NOMO-1 treated with DMSO at 0.1 percent for 48 hours (cell line): Measurements from ENCODE around the gene TTLL6.
A peak's percentile ranks its signal among the peaks of the same experiment; 100 is the strongest.
"Not testable (repeated sequence)": the region's sequence is repeated elsewhere in the genome, so short reads cannot be mapped to it uniquely, and the experiment has no call there.

Experiments
- DNase-seq: peaks from one replicate; lab custom pipeline; 2025; ENCODE audit not compliant: unreplicated experiment; lab: John Stamatoyannopoulos, UW

Gene TTLL6

GRCh38 chr17:48816774-48817590 lies at the start of gene TTLL6:
TSS of gene TTLL6 (minus strand) at chr17:48817229. CDS start at chr17:48817072, 157 bp downstream.
- peak; percentile 90 for DNase-seq

- no peak for DNase-seq
These were observed 43.4 kb upstream of the TTLL6 start for GRCh38 chr17:48860456-48860855.

DNA sequence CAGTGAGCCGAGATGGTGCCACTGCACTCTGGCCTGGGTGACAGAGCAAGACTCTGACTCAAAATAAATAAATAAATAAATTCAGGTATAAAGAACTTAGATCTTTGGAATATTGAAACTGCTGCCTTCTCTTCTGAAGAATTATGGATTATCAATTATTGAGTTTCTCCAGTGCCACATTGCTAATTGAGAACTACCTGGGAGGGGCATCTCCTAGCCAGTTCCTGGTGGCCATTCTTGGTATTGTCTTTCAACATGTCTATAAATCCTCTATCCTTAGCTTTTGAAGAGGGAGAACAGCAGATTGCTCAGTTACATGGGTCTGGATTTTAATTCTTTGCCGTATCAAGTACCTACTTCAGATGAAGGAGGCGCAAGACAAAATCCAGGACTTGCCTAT lies 43.0 kb upstream of the TTLL6 start:
- no peak for DNase-seq

DNA sequence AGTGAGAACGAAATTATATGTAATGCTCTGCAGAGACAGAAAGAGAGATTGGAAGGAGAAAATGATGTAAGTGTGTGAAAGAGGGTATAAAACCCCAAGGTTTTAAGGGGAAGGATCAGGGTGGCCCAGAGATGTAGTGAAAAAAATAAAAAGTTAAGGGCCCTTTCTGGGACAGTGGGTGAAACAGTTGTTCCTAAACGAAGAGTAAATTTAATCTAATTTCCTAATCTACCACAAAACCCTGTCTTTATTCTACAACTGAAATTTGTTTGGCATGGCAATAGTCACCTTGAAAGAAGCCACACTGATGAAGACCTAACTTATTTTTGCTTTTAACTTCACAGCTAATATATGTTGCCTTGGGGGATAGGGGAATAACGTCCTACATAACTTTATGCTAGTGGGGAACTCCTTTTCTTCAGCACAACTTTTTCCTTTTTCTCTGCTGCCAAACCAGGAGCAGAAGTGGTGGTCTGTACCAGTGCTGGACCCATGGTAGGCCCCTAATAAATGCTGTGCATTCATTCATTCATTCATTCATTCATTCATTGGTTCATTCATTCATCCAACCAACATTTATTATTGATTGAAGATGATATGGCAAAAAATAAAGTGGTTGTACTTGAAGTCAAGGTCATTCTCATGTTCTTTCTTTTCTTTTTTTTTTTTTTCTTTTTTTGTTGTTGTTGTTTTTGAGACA lies 39.2 kb upstream of the TTLL6 start:
- DNase-seq = no peak

- DNase-seq = no peak
These were observed 37.9 kb upstream of the TTLL6 start for GRCh38 chr17:48854774-48855476.

GRCh38 chr17:48850792-48851323 lies 33.8 kb upstream of the TTLL6 start:
- DNase-seq = peak; percentile 16

- no peak for DNase-seq
These were observed 26.3 kb upstream of the TTLL6 start for GRCh38 chr17:48843187-48843900.

DNA sequence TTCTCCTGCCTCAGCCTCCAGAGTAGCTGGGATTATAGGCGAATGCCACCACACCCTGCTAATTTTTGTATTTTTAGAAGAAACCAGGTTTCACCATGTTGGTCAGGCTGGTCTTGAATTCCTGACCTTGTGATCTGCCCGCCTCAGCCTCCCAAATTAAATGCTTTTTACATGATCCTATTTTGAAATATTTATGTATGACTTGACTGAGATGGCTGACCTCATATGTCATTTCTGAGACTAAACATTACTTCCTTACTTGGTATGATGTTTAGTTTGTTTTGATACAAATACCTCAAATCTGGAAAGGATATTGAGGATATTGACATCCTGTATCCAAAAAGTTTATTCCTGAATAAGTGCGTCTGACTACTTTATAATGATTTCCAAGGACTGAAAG lies 25.7 kb upstream of the TTLL6 start:
- no peak for DNase-seq

- DNase-seq = peak; percentile 95
These were observed 24.4 kb upstream of the TTLL6 start for GRCh38 chr17:48841395-48841831.

GRCh38 chr17:48840441-48840840 lies 23.4 kb upstream of the TTLL6 start:
- no peak for DNase-seq

GRCh38 chr17:48837458-48837857 lies 20.4 kb upstream of the TTLL6 start:
- DNase-seq = peak; percentile 85

- DNase-seq = no peak
These were observed 18.9 kb upstream of the TTLL6 start for GRCh38 chr17:48835971-48836370.

DNA sequence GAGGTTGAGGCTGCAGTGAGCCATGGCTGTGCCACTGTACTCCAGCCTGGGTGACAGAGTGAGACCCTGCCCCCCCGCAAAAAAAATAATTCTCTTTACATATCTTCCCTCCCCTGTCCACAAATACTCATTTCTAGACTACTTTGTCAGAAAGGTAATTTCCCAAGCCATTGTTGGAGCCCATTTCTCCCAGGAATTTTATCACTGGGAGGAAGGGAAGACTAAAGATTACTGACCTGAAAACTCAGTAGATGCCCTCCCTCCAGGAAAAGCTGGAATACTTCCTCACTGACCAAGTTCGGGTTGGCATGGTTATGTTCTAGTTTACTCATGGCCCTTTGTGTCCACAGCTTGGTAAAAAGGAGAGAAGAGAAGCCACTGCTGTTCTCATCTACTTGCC lies 17.9 kb upstream of the TTLL6 start:
- DNase-seq = no peak

GRCh38 chr17:48831549-48831883 lies 14.5 kb upstream of the TTLL6 start:
- no peak for DNase-seq

DNA sequence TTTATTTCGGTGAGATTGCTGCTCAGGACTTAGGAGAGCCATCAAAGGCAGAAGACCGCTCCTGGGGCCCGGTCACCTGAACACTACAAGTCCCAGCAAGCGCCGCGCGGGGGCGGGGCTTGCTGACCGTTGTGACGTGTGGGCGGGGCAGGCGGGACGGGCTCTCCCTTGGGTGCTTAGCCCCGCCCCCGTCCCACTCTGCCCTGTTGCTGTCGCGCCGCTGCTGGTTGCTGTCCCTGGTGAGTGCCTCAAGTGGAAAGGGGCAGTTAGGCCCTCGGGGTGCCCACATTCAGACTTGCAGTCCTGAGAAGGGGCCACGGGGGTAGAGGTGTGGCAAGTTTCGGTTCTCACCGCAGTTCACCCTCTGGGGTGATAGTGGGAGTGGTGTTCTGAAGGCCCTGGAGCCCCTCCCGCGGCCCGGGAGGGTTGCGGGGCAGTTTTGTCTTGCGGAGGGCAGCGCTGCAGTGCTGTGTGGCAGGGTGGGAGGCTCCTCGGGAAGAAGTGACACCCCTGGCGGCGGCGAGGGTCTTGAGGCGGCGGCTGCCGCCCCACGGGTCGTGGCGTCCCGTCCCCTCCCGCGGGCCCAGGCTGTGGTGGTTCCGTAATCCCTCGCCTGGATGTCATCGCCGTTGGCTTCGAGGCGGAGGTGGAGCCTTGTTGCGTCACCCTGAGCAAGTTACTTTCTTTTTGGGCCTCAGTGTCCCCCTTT lies 14.0 kb upstream of the TTLL6 start, which contains the start of gene CALCOCO2:
CALCOCO2 (plus strand) TSS at position 196 of the 709 bp plus-strand sequence. CDS start 10,673 bp downstream, outside the sequence.
- DNase-seq = peak; percentile 89

GRCh38 chr17:48825446-48826381 lies 8.7 kb upstream of the TTLL6 start:
- no peak for DNase-seq

- DNase-seq = not testable (repeated sequence)
These were observed 3.9 kb upstream of the TTLL6 start for GRCh38 chr17:48820936-48821335.

- DNase-seq = no peak
These were observed 2.4 kb upstream of the TTLL6 start for GRCh38 chr17:48819466-48819865.

DNA sequence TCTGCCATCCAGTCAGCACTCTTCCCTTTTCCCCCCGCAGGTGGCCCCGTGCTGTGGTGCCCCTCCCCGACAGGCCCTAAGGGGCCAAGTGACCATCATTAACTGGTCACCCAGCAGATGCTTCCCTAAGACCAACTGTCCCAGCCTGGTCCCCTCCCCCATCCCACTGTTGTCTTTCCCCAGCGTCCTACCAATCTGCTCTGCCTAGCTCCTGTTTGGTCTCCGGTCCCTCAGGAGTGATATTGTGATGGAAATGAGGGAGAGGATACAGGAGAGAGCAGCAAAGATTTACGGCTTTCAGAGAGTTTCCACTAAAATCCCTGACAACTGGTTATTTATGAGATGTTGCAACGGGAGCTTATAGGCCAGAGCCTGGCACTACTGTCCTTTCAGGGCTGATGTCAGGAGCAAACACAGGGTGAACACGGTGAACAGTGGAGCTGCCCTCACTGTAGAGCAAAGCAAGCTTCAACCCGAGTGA lies 1.4 kb upstream of the TTLL6 start:
- DNase-seq = no peak
